RWPE1 (cell line): ENCODE results near the gene SYCE1L.
"Not testable (repeated sequence)": the region's sequence is repeated elsewhere in the genome, so short reads cannot be mapped to it uniquely, and the experiment has no call there.

ENCODE experiments used
- CTCF ChIA-PET: fragments of 350-600 bp; sonication (Branson Sonifier 250); formaldehyde crosslinking; extraction: SDS; loops from one replicate; lab custom pipeline; 2021; lab: Yijun Ruan, JAX
- POLR2A ChIA-PET: fragments of 400-600 bp; formaldehyde crosslinking; extraction: SDS; loops from one replicate; lab custom pipeline; 2020; ENCODE audit warnings: antibody characterized with exemption; ENCODE audit not compliant: low non-redundant PET; lab: Yijun Ruan, JAX
- DNase-seq: peaks from one replicate; pipeline ENCODE4 v3.0.0; 2012; ENCODE audit warnings: low spot score
- H3K27ac ChIP-seq: fragments of 450-650 bp; 2 replicates; pipeline ENCODE4 v1.5.1; 2017
- TF ChIP-seq, protein P1 (sequence below): fragments of 450-650 bp; conservative IDR thresholded peaks from 2 replicates; pipeline ENCODE4 v1.5.1; 2017; ENCODE audit warnings: low read depth, mild to moderate bottlenecking

SYCE1L gene, protein sequence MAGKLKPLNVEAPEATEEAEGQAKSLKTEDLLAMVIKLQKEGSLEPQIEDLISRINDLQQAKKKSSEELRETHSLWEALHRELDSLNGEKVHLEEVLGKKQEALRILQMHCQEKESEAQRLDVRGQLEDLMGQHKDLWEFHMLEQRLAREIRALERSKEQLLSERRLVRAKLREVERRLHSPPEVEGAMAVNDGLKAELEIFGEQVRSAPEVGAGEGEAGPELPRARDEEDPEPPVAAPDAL

DNA sequence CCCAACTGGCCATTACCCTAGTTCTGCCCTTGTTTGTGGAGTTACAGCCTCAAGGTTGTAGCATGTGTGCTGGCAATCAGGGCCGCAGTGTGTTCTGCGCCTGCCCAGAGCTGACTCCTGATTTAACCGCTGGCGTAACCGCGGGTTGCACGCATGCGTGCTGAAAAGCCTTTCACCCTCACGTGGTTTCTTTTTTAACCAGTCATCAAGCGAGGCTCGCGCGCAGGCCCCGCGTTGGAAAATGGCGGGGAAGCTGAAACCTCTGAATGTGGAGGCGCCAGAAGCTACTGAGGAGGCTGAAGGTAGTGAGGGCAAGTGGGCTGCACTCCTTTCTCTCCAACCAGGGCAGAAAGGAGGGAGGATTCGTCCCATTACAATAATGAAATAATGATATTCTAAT, at the start of gene SYCE1L:
Gene SYCE1L, plus strand, starts transcription at position 198 of the 400 bp plus-strand sequence. Its CDS starts 44 bp downstream, at position 242.
- ChIA-PET POLR2A (no interaction called here), CTCF (no interaction called here)
- TF ChIP-seq, protein P1, sequence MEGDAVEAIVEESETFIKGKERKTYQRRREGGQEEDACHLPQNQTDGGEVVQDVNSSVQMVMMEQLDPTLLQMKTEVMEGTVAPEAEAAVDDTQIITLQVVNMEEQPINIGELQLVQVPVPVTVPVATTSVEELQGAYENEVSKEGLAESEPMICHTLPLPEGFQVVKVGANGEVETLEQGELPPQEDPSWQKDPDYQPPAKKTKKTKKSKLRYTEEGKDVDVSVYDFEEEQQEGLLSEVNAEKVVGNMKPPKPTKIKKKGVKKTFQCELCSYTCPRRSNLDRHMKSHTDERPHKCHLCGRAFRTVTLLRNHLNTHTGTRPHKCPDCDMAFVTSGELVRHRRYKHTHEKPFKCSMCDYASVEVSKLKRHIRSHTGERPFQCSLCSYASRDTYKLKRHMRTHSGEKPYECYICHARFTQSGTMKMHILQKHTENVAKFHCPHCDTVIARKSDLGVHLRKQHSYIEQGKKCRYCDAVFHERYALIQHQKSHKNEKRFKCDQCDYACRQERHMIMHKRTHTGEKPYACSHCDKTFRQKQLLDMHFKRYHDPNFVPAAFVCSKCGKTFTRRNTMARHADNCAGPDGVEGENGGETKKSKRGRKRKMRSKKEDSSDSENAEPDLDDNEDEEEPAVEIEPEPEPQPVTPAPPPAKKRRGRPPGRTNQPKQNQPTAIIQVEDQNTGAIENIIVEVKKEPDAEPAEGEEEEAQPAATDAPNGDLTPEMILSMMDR = no peak
- no peak within 1 kb of the TSS for H3K27ac ChIP-seq
- DNase-seq = no peak

DNA sequence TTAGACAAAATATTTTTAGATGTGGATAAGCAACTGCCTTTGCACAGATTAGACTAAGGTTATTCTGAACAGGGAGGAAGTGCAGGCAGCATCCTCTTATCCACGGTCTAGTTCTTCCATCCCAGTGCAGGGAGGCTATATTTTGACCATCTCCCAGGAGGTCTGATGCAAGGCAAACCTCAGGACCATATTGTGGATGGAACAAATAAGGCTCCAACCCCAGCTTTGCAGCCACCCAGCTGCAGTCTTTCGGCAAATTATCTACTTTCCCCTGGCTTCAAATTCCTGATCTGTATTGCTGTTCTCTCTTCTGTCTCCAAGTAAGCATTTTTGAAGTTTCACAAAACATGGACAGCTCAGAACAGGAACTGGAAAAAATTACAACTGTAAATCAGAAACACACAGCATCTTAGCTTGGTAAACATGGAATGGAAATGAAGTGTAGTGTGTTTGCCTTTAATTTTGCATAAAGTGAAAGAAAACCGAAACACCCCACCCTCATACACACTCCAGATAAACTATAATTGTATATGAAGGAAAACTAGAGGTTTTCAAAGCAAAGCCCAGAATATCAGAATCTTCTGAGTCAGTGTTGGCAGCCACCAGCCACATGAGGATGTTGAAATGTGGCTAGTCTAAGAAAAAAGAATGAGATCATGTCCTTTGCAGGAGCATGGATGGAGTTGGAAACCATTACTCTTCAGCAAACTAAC, 41.7 kb upstream of the SYCE1L start:
- ChIA-PET CTCF (no interaction called here), POLR2A (no interaction called here)
- no peak for DNase-seq
- no peak overlapping the region for H3K27ac ChIP-seq
- TF ChIP-seq, protein P1 = no peak

DNA sequence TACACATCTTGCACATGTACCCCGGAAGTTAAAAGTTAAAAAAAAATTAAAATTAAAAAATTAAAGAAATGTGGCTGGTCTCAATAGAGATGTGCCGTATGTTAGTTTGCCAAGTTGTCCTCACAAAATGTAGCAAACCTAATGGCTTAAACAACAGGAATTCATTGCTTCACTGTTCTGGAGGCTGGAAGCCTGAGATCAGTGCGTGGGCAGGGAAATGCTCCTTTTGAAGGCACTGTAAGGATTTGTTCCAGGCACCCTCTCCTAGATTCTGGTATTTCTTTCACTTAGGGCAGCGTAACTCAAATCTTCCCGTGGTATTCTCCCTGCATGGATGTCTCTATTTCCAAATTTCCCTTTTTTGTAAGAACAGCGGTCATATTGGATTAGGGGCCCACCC, 40.9 kb upstream of the SYCE1L start:
- CTCF ChIA-PET = interaction anchor here (0.6 kb wide), 2 partner anchors 8 to 501 kb away, joined by 3 to 5 read pairs; no protein-coding TSS in a partner anchor
- TF ChIP-seq, protein P1 = no peak
- POLR2A ChIA-PET = no interaction called here
- no peak for DNase-seq
- H3K27ac ChIP-seq = no peak overlapping the region

DNA sequence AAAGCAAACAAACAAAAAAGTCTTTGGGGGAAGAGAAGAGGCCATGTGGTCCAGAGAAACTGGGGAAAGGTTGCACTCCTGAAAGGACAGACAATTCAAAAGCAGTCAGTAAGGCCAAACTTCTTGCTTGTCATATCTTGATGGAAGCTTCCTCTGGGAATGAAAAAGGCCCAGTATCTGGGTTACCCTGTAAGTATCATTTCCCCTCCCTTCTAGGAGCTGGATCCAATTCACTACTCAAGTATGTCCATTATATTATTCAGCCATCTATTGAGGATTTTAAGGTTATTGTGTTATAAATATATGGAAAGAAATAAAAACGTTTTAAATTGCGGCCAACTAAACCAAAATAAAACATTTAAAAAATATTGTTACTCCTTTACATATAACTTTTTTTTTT, 34.2 kb upstream of the SYCE1L start:
- POLR2A ChIA-PET = no interaction called here
- CTCF ChIA-PET = no interaction called here
- DNase-seq = no peak
- no peak overlapping the region for H3K27ac ChIP-seq
- TF ChIP-seq, protein P1 = no peak

DNA sequence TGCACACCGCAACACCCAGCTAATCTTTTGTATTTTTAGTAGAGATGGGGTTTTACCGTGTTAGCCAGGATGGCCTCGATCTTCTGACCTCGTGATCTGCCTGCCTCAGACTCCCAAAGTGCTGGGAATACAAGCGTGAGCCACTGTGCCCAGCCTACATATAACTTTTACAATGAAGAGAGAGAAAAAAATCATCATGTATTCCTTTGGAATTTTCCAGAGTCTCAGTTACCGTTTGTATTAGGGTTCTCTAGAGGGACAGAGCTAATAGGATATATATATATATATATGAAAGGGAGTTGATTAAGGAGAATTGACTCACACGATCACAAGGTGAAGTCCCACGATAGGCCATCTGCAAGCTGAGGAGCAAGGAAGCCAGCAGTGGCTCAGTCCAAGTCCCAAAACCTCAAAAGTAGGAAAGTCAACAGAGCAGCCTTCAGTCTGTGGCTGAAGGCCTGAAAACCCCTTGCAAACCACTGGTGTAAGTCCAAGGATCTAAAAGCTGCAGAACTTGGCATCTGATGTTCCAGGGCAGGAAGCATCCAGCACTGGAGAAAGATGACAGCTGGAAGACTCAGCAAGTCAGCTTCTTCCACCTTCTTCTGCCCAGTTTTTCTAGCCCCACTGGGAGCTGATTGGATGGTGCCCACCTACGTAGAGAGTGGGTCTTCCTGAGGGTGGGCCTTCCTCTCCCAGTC, 33.5 kb upstream of the SYCE1L start:
- POLR2A ChIA-PET, H3K27ac ChIP-seq, DNase-seq: not testable (repeated sequence)
- CTCF ChIA-PET = interaction anchor here (0.8 kb wide), 1 partner anchor 7 kb away, joined by 5 read pairs; no protein-coding TSS in a partner anchor

DNA sequence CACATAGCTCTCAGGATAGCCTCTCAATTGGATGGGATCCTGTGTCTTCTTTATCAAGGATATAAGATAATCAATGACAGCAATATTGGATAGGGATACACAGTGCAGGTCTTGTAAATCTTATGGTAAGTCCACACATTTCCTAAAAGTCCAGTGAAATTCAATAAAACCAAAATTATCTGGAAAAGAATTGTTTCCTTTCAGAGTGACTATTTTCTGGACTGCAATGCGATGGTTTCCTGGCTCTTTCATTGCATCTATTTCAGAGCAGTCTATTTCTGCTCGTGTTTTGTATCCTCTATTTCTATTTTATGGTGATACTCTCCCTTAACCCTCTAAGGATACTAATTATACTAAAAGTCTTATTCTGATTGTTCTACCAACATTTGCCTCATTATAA, 32.5 kb upstream of the SYCE1L start:
- TF ChIP-seq, protein P1 = no peak
- CTCF ChIA-PET = interaction anchor here (0.8 kb wide), 1 partner anchor 9 kb away, joined by 5 read pairs; no protein-coding TSS in a partner anchor
- H3K27ac ChIP-seq = no peak overlapping the region
- POLR2A ChIA-PET = no interaction called here
- DNase-seq = no peak
